SIG-M5 treated with dmso at 0.1 percent for 504 hours (cell line): Measurements from ENCODE around the gene TRPM5.
"Not testable (repeated sequence)": the region's sequence is repeated elsewhere in the genome, so short reads cannot be mapped to it uniquely, and the experiment has no call there.

Experiments used
- DNase-seq: peaks from one replicate; lab custom pipeline; 2025; ENCODE audit not compliant: unreplicated experiment; lab: John Stamatoyannopoulos, UW

The TRPM5 gene

DNA sequence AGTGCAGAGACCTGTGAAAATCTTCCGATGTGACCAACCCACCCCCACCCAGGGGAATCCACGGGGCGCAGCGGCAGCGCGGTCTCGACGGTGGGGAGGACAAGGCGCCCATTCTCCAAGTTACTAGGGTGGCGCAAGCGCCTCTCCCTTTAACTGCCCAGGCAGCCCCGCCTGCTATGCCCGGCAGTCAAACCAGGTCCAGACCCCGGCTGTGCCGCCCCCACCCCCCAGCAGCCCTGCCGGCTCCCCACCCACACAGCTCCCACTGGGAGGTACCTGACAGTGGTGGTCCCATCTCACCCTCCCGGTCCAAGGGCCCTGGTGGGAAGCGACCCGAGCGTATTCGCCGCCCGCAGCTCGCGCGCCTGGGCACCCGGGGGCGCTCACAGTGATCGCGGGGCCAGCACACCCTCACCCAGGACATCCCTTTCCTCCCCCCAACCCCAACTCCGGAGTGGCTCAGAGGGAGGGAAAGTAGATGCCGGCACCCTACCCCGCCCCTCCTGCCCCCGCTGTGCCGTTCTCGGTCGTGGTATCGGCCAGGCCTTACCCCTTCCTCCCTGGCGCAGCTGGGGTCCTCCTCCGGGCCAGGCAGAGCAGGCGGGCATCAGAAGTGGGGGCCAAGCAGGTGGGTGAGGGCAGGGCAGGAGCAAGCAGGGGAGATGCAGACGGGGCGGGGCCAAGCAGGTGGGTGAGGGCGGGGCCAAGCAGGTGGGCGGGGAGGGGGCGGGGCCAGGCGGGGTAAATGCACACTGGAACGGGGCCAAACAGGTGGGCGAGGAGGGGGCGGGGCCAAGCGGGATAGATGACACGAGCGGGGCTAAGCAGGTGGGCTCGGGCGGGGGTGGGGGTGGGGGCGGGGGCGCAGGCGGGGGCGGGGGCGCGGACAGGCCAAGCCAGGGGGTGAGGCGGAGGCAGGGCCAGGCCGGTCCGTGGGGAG, at the start of gene TRPM5:
Gene TRPM5, minus strand, starts transcription at position 634 of the 940 bp plus-strand sequence. CDS start 21,478 bp downstream, outside the sequence.
- no peak for DNase-seq

- DNase-seq, result no peak
Measured at GRCh38 chr11:2489083-2489482, 44.8 kb upstream of the TRPM5 start.

- no peak for DNase-seq
Measured at GRCh38 chr11:2488004-2488403, 43.7 kb upstream of the TRPM5 start.

- no peak for DNase-seq
Measured at GRCh38 chr11:2484576-2485125, 40.3 kb upstream of the TRPM5 start.

DNA sequence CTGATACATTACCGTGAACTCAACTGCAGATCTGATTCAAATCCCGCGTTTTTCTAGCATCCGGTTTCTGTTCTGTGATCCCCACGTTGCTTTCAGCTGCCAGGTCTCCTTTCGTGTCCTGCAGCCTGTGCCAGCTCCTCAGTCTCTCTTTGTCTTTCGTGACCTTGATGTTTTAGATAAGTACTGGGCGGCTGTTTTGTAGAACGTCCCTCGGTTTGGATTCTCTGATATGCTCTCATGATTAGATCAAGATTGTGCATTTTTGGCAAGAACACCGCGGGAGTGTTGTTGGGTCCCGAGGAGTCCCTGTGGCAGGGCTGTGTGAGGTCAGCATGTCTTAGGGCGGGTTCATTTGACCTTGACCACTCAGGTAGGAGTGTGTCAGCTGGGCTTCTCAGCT, 39.1 kb upstream of the TRPM5 start:
- no peak for DNase-seq

DNA sequence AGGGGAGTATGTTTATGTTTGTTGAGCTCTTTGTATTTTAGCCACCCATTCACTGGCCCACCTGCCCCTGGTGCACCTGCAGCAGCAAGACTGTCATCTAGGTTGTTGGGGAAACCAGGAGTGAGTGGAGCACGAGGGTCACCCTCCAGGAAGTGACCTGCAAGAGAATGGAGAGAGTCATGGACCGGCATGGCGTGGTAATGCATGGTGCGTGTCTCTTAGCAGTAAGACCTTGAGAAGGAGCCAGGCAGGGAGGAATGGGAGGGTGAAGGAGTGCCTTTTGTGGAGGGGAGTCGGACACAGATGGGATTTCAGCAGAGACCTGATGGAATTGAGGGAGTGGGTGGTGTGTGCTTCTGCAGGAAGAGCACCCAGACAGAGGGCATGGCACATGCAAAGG, 38.4 kb upstream of the TRPM5 start:
- DNase-seq, result no peak

DNA sequence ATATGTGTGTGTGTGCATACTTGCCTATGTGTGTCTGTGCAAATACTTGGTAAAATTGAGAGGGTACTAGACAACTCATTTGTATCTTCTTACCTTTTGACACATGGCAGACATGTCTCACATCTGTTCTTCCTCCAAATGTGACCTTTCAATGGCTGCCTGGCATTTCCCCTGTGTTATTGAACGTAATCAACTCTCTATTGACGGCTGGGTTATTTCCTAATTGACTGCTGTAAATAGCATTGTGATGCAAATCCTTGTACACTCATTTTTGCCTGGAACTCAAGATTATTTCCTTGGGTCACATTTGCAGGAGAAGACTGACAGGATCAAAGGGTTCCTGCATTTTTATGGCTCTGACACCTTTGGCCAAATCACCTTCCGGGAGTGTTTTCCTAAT, 37.9 kb upstream of the TRPM5 start:
- DNase-seq, result no peak

- DNase-seq, result no peak
Measured at GRCh38 chr11:2481253-2481652, 36.9 kb upstream of the TRPM5 start.

DNA sequence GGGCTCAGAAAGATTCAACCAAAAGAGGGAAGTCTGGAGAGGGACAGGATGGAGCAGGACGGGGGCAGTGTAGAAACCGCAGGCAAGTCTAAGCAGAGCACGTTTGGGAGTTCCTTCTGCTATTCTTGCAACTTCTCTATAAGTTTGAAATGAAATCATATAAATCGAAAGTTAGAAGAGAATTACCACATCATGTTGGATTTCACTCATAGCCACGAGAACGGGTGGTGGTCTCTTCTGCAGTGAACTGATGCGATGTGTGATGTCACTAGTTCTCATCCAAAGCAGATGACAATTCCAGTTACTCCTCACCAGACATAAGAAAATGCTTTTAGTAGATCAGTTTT, 36.5 kb upstream of the TRPM5 start:
- DNase-seq, result peak; percentile 87

- DNase-seq, result not testable (repeated sequence)
Measured at GRCh38 chr11:2480067-2480873, 36.0 kb upstream of the TRPM5 start.

DNA sequence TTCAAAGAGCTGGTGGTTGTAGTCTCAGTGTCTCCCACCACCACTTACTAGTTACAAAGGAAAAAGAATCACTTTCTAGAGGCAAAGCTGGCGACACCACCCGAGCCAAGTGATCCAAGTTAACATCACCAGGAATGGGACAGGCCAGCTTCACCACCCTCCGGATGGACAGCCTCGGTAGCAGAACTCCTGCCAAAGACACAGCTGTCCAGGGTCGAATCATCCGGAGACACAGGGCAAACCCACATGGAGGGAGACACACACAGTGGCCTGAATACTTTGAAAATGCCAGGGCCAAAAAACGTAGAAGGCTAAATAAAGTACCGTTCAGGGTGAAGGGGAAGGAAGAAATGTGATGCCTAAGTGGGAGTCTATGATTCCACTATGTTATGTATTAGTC, 33.6 kb upstream of the TRPM5 start:
- no peak for DNase-seq

GRCh38 chr11:2477254-2477653, 32.9 kb upstream of the TRPM5 start:
- no peak for DNase-seq

- no peak for DNase-seq
Measured at GRCh38 chr11:2475136-2475918, 31.0 kb upstream of the TRPM5 start.

- DNase-seq, result no peak
Measured at GRCh38 chr11:2474059-2474901, 30.0 kb upstream of the TRPM5 start.

DNA sequence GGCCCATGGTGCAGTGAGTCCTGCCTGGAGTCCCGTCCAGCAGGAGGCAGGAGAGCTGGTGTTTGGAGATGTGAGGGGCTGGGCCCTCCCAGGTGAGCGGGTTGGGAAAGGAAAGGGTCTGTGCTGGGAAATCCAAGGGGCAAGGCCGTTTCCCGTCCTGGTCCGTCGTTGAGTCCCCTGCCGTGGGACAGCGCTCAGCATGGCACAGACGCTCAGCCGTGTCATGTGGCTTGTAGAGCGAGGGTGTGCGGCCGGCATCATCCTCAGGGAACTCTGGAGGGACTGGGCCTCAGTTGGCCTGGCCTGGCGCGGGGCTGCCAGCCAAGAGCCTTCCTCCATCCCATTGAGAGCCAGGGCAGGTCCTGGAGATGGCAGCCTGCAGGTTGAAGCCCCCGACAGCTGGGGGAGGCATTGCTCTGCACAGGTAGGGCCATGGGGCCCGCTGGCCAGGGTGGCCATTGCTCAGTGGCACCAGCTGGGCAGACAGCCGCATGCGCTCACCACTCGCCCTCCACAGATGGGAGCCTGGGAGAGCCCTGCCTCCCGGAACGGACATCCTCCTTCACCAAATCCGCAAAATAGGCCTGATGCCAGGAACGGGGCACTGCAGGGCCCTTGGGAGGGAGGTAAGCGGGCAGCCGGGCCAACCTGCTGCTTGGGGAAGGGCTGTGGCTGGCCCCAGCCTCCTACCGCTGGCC, 29.2 kb upstream of the TRPM5 start:
- no peak for DNase-seq

DNA sequence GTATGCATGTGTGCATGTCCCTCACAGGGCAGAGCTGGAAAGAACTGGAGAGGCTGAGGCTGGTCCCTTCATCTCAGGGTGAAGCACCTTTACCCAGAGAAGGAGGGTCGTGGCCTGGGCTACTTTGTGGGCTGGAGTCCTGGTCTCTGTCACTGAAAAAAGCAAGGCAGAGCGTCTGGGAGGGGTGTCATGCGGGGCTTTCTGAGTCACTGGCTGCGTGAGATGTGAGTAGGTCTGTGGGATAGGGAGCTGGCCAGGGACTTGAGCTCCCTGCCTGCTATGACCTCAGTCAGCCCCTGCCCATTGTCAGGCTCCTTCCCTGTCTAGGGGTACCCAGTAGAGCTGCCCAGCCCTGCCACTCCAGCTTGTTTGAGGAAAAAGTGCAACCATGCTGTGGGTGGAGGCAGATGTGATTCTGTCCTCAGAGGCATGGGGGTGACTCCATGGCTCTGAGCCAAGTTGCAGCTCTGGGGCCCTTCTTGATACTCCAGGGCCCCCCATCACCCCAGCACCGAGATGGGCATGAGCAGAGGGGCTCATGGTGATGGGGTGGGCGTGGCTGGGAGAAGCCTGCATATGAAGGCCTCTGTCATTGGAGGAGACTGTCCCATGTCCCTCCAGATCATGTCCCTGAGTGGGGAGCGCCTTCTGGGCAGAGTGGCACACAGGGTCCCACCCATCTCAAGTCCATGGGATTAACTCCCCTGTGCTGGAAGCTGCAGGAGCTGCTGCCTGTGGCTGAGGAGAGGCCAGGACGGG, 28.3 kb upstream of the TRPM5 start:
- no peak for DNase-seq

DNA sequence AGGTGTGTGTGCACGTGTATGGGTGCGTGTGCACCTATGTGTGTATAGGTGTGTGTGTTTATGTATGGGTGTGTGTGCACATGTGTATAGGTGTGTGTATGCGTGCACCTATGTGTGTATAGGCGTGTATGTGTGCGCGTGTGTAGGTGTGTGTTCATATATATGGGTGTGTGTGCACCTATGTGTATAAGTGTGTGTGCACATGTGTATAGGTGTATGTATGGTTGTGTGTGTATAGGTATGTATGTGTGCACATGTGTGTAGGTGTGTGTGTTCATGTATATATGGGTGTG, 27.4 kb upstream of the TRPM5 start:
- DNase-seq, result no peak

DNA sequence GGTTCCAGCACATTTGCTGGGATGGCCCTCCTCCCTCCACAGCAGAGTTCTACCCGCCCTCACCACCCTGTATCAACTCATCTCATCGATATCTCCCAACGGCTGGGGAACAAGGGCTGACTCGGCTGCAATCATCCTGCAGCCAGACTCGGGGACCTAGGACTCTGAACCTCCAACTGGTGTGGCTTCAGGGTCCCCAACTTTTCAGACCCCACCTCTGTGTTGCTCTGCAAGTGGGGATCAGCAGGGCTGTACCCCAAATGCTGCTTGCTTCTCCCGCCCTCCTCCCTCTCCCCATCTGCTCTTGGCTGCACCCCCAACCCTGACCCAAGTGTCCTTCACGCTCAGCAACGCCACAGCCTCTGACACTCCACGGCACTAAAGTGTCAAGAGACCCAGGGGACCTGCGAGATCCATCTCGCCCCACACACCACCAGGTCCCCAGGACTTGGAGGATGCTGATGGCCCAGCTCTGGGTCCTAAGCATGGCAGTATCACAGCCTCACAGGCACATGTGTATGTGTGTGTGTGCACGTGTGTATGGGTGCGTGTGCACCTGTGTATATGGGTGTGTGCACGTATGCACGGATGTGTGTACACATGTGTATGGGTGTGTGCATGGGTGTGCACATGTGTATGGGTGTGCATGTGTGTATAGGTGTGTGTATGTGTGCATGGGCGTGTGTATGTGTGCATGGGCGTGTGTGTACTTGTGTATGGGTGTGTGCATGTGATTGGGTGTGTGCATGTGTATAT, 26.9 kb upstream of the TRPM5 start:
- DNase-seq, result no peak
